Gastroesophageal sphincter (tissue), 3 donors: Measurements from ENCODE around the gene SH2D6.

Experiments used
- POLR2AphosphoS5 ChIP-seq: sonication (generic); formaldehyde crosslinking; IDR thresholded peaks from one replicate; pipeline ENCODE4 v1.6.1; 2017; ENCODE audit warnings: antibody characterized with exemption
- TF ChIP-seq, protein P1 (sequence below), 4 experiments: fragments of 200-600 bp in 2 of 4; fragments of 450-650 bp in 2 of 4; sonication (generic) in 1 of 4; IDR thresholded peaks; one replicate each; pipeline ENCODE4 v1.5.1; 2017 to 2019; ENCODE audit warnings: antibody characterized with exemption in 4 of 4, mild to moderate bottlenecking in 2 of 4, moderate library complexity in 2 of 4

DNA sequence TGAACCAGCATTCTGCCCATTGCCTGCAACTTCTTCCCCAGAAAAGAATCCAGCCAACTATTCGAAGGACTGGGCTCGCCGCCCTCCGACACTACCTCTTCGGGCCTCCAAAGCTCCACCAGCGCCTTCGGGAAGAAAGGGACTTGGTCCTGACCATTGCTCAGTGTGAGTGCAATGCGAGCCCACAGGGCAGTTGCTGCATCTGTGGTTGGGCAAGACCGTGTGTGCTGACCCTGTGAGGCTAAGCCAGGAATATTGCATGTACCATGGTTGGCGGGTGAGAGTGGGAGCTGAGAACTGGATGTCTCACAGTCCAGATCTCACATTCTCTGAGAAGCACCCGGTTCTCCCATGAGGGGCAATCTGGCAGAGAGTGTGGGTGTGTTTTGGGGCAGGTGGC is 47.5 kb upstream of the SH2D6 start:
- TF ChIP-seq, protein P1, sequence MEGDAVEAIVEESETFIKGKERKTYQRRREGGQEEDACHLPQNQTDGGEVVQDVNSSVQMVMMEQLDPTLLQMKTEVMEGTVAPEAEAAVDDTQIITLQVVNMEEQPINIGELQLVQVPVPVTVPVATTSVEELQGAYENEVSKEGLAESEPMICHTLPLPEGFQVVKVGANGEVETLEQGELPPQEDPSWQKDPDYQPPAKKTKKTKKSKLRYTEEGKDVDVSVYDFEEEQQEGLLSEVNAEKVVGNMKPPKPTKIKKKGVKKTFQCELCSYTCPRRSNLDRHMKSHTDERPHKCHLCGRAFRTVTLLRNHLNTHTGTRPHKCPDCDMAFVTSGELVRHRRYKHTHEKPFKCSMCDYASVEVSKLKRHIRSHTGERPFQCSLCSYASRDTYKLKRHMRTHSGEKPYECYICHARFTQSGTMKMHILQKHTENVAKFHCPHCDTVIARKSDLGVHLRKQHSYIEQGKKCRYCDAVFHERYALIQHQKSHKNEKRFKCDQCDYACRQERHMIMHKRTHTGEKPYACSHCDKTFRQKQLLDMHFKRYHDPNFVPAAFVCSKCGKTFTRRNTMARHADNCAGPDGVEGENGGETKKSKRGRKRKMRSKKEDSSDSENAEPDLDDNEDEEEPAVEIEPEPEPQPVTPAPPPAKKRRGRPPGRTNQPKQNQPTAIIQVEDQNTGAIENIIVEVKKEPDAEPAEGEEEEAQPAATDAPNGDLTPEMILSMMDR (IDR thresholded peaks at IDR 0.05), result no peak
- TF ChIP-seq POLR2AphosphoS5, result no peak
